T-helper 2 cell treated with Interferon-gamma antibody and Interleukin-4, amounts not matched to agents 5 μg/mL and 100 μg/mL, for 36 hours (primary cell): ENCODE measurements around the gene SORD.

ENCODE experiments used
- DNase-seq: peaks from one replicate; pipeline ENCODE4 v3.0.0; 2021; ENCODE audit warnings: low spot score
- H3K27ac Mint-ChIP-seq: one replicate; pipeline ENCODE4 v1.8.0; 2021; ENCODE audit warnings: mild to moderate bottlenecking, mixed read lengths
- H3K27me3 Mint-ChIP-seq: one replicate; pipeline ENCODE4 v1.8.0; 2021; ENCODE audit warnings: low read depth, mixed read lengths
- H3K36me3 Mint-ChIP-seq: one replicate; pipeline ENCODE4 v1.8.0; 2021; ENCODE audit warnings: low read depth, mixed read lengths
- H3K4me1 Mint-ChIP-seq: one replicate; pipeline ENCODE4 v1.8.0; 2021; ENCODE audit warnings: low read depth, mixed read lengths
- H3K4me3 Mint-ChIP-seq: one replicate; pipeline ENCODE4 v1.8.0; 2022; ENCODE audit warnings: mild to moderate bottlenecking, moderate library complexity, mixed read lengths
- H3K9me3 Mint-ChIP-seq: one replicate; pipeline ENCODE4 v1.8.0; 2021; ENCODE audit warnings: mixed read lengths

The SORD gene

GRCh38 chr15:45106002-45106790 is 83.2 kb downstream of the SORD start:
- no peak for DNase-seq
- no peak overlapping the region for H3K4me3 Mint-ChIP-seq
- no peaks in the 10 kb centered on the region for H3K36me3 Mint-ChIP-seq
- H3K27me3 Mint-ChIP-seq, result peaks cover 24% of the 10 kb centered on the region
- no peaks in the 10 kb centered on the region for H3K4me1 Mint-ChIP-seq
- H3K27ac Mint-ChIP-seq, result no peak overlapping the region
- no peaks in the 10 kb centered on the region for H3K9me3 Mint-ChIP-seq

- Mint-ChIP-seq H3K27ac (no peak overlapping the region), H3K4me3 (no peak overlapping the region), H3K9me3 (no peaks in the 10 kb centered on the region), H3K36me3 (peaks cover 3% of the 10 kb centered on the region), H3K4me1 (peaks cover 4% of the 10 kb centered on the region), H3K27me3 (peaks cover 38% of the 10 kb centered on the region)
- DNase-seq, result no peak
Measured at GRCh38 chr15:45107941-45108630, 85.1 kb downstream of the SORD start.

GRCh38 chr15:45110256-45110820 is 87.3 kb downstream of the SORD start:
- Mint-ChIP-seq H3K36me3 (peaks cover 3% of the 10 kb centered on the region), H3K9me3 (no peaks in the 10 kb centered on the region), H3K27ac (no peak overlapping the region), H3K27me3 (peaks cover 56% of the 10 kb centered on the region), H3K4me1 (peaks cover 4% of the 10 kb centered on the region), H3K4me3 (no peak overlapping the region)
- DNase-seq, result no peak

GRCh38 chr15:45111390-45112142 is 88.6 kb downstream of the SORD start:
- no peak for DNase-seq
- no peaks in the 10 kb centered on the region for H3K9me3 Mint-ChIP-seq
- H3K27ac Mint-ChIP-seq, result no peak overlapping the region
- H3K36me3 Mint-ChIP-seq, result peaks cover 3% of the 10 kb centered on the region
- H3K4me3 Mint-ChIP-seq, result peak overlapping the region; percentile 44
- H3K27me3 Mint-ChIP-seq, result peaks cover 68% of the 10 kb centered on the region
- peaks cover 4% of the 10 kb centered on the region for H3K4me1 Mint-ChIP-seq

GRCh38 chr15:45112143-45112590 is 89.2 kb downstream of the SORD start:
- Mint-ChIP-seq H3K4me3 (peak overlapping the region; percentile 44), H3K4me1 (peaks cover 4% of the 10 kb centered on the region), H3K27me3 (peaks cover 72% of the 10 kb centered on the region), H3K27ac (no peak overlapping the region), H3K36me3 (peaks cover 3% of the 10 kb centered on the region), H3K9me3 (no peaks in the 10 kb centered on the region)
- no peak for DNase-seq

GRCh38 chr15:45112591-45113379 is 89.8 kb downstream of the SORD start:
- no peak for DNase-seq
- peaks cover 78% of the 10 kb centered on the region for H3K27me3 Mint-ChIP-seq
- H3K9me3 Mint-ChIP-seq, result no peaks in the 10 kb centered on the region
- H3K36me3 Mint-ChIP-seq, result peaks cover 3% of the 10 kb centered on the region
- peak overlapping the region; percentile 44 for H3K4me3 Mint-ChIP-seq
- peaks cover 9% of the 10 kb centered on the region for H3K4me1 Mint-ChIP-seq
- no peak overlapping the region for H3K27ac Mint-ChIP-seq

- H3K4me3 Mint-ChIP-seq, result no peak overlapping the region
- H3K27me3 Mint-ChIP-seq, result peaks cover 85% of the 10 kb centered on the region
- H3K36me3 Mint-ChIP-seq, result peaks cover 3% of the 10 kb centered on the region
- no peak for DNase-seq
- H3K4me1 Mint-ChIP-seq, result peaks cover 11% of the 10 kb centered on the region
- H3K27ac Mint-ChIP-seq, result no peak overlapping the region
- H3K9me3 Mint-ChIP-seq, result no peaks in the 10 kb centered on the region
Measured at GRCh38 chr15:45113380-45113990, 90.5 kb downstream of the SORD start.

GRCh38 chr15:45114076-45114750 is 91.2 kb downstream of the SORD start, which contains the start of the genes DUOX2 and DUOXA2:
DUOX2 (minus strand) TSS chr15:45114172; CDS start chr15:45113411, 761 bp downstream.
DUOXA2 (plus strand) TSS chr15:45114326; CDS start chr15:45114606, 280 bp downstream.
- Mint-ChIP-seq H3K4me3 (no peak within 1 kb of the TSS), H3K4me1 (peaks cover 11% of the 10 kb centered on the region)

GRCh38 chr15:45114751-45115085 is 91.7 kb downstream of the SORD start:
- H3K4me3 Mint-ChIP-seq, result no peak overlapping the region
- H3K4me1 Mint-ChIP-seq, result peaks cover 11% of the 10 kb centered on the region

More at GRCh38 chr15:45114076-45114750, 91.2 kb downstream of the SORD start, which contains the start of the genes DUOX2 and DUOXA2:
- Mint-ChIP-seq H3K9me3 (no peaks in the 10 kb centered on the region), H3K27ac (no peak within 1 kb of the TSS), H3K27me3 (peaks cover 84% of the 10 kb centered on the region), H3K36me3 (peaks cover 3% of the 10 kb centered on the region)
- no peak for DNase-seq

GRCh38 chr15:45115312-45115820 is 92.4 kb downstream of the SORD start:
- no peak overlapping the region for H3K4me3 Mint-ChIP-seq
- peaks cover 76% of the 10 kb centered on the region for H3K27me3 Mint-ChIP-seq
- DNase-seq, result no peak
- H3K9me3 Mint-ChIP-seq, result no peaks in the 10 kb centered on the region
- peaks cover 3% of the 10 kb centered on the region for H3K36me3 Mint-ChIP-seq
- H3K4me1 Mint-ChIP-seq, result peaks cover 11% of the 10 kb centered on the region
- no peak overlapping the region for H3K27ac Mint-ChIP-seq

More at GRCh38 chr15:45114751-45115085, 91.7 kb downstream of the SORD start:
- Mint-ChIP-seq H3K36me3 (peaks cover 3% of the 10 kb centered on the region), H3K27ac (no peak overlapping the region), H3K27me3 (peaks cover 83% of the 10 kb centered on the region), H3K9me3 (no peaks in the 10 kb centered on the region)
- no peak for DNase-seq

- no peak overlapping the region for H3K4me3 Mint-ChIP-seq
- H3K9me3 Mint-ChIP-seq, result no peaks in the 10 kb centered on the region
- H3K27ac Mint-ChIP-seq, result no peak overlapping the region
- peaks cover 73% of the 10 kb centered on the region for H3K27me3 Mint-ChIP-seq
- no peak for DNase-seq
- H3K4me1 Mint-ChIP-seq, result peaks cover 11% of the 10 kb centered on the region
- peaks cover 3% of the 10 kb centered on the region for H3K36me3 Mint-ChIP-seq
Measured at GRCh38 chr15:45116006-45116481, 93.0 kb downstream of the SORD start.
